AG09319 (cell line): ENCODE results near the gene LRCH1.

Source experiments
- DNase-seq: peaks from one replicate; pipeline ENCODE4 v3.0.0-alpha.2; 2010; ENCODE audit warnings: low read depth; ENCODE audit errors: extremely low read depth
- CTCF ChIP-seq: IDR thresholded peaks from 2 replicates; pipeline ENCODE4 v1.5.1; 2011; ENCODE audit warnings: low read depth, mild to moderate bottlenecking, inconsistent platforms, low read length, moderate library complexity

LRCH1 gene

GRCh38 chr13:46607768-46608564 is 55.0 kb downstream of the LRCH1 start:
- no peak for TF ChIP-seq CTCF
- DNase-seq = no peak

GRCh38 chr13:46609052-46609451 is 56.1 kb downstream of the LRCH1 start:
- no peak for TF ChIP-seq CTCF
- DNase-seq = no peak

- DNase-seq = no peak
- TF ChIP-seq CTCF = no peak
Observed at GRCh38 chr13:46609726-46610125, 56.8 kb downstream of the LRCH1 start.

GRCh38 chr13:46612267-46612666 is 59.3 kb downstream of the LRCH1 start:
- no peak for TF ChIP-seq CTCF
- DNase-seq = no peak

GRCh38 chr13:46613409-46614049 is 60.6 kb downstream of the LRCH1 start:
- DNase-seq = no peak
- TF ChIP-seq CTCF = no peak

GRCh38 chr13:46614582-46614981 is 61.6 kb downstream of the LRCH1 start:
- TF ChIP-seq CTCF = no peak
- no peak for DNase-seq

GRCh38 chr13:46615888-46616531 is 63.0 kb downstream of the LRCH1 start:
- no peak for TF ChIP-seq CTCF
- no peak for DNase-seq
